Right lobe of liver (tissue), 6 donors: ENCODE results near the gene MIEF1. TPM values are rescaled to one million over a fixed set of nuclear protein-coding genes. Genes with fewer than 3 reads are reported as not detected.

ENCODE experiments used
- ATAC-seq, 4 donors: fragments of 200-7000 bp; cut with Tn5 transposase; one replicate each; pipeline ENCODE4 v1.9.1; 2020; ENCODE audit warnings: mild to moderate bottlenecking in 4 of 4, moderate library complexity in 4 of 4
- DNase-seq, 3 donors: peaks; one replicate each; pipeline ENCODE4 v3.0.0-alpha.2; 2020
- H3K27ac ChIP-seq, 3 donors: fragments of 200-600 bp; one replicate each; pipeline ENCODE4 v1.8.0; 2022
- H3K27me3 ChIP-seq, 2 donors: fragments of 200-600 bp; one replicate each; pipeline ENCODE4 v1.8.0; 2022
- H3K36me3 ChIP-seq, 4 donors: fragments of 200-600 bp; sonication (generic) in 1 of 4; one replicate each; pipeline versions ENCODE4 v1.5.1 to v1.8.0; 2017 to 2022; ENCODE audit warnings: control low read depth in 1 of 4
- H3K4me1 ChIP-seq, 4 donors: fragments of 200-600 bp; sonication (generic) in 1 of 4; one replicate each; pipeline versions ENCODE4 v1.5.1 to v1.8.0; 2017 to 2022; ENCODE audit warnings: control low read depth in 1 of 4
- H3K4me3 ChIP-seq, 3 donors: fragments of 200-600 bp; one replicate each; pipeline ENCODE4 v1.8.0; 2022
- H3K9me3 ChIP-seq, 4 donors: fragments of 200-600 bp; sonication (generic) in 1 of 4; one replicate each; pipeline versions ENCODE4 v1.5.1 to v1.8.0; 2017 to 2022; ENCODE audit warnings: control low read depth in 1 of 4
- CTCF ChIP-seq, 4 donors: fragments of 200-600 bp in 3 of 4; fragments of 450-650 bp in 1 of 4; IDR thresholded peaks; one replicate each; pipeline versions ENCODE4 v1.5.1 to v1.8.0; 2016 to 2022; ENCODE audit warnings: antibody characterized with exemption in 4 of 4, mild to moderate bottlenecking in 2 of 4
- POLR2A ChIP-seq: fragments of 450-650 bp; IDR thresholded peaks from one replicate; pipeline ENCODE4 v1.6.1; 2017; ENCODE audit warnings: antibody characterized with exemption, mild to moderate bottlenecking
- WGBS: methylation state at CpG from one replicate; pipeline ENCODE4 v1.1.6; 2018; ENCODE audit warnings: low coverage, low lambda C conversion rate; ENCODE audit not compliant: insufficient coverage; ENCODE audit errors: missing lambda C conversion rate; 5-methylcytosine and 5-hydroxymethylcytosine counted together
- intact Hi-C, 2 donors: fragments of 100-400 bp; cut with DNase I; formaldehyde crosslinking; loops; one replicate each; pipeline versions ENCODE4 v1.11.2 to v1.14.1; 2022
- total RNA-seq, 6 experiments: library from RNA; depleted of rRNA in 2 of 6; stranded (reverse); fragments of >200 nt in 2 of 6; fragmentation: NEBNext Ultra II Directional in 3 of 6; extraction: Animal tissue kit (Norgen Biotek cat#: 25700) in 3 of 6; gene quantifications; one replicate each; pipeline versions ENCODE4 v1.1.0 to v1.2.4, GENCODE V29; 2016 to 2023
- donor health status: DM: no; HTN: yes; CAD: no.
- donor health status: DM: no; HTN: no; CAD: no.
- donor health status: DM: no; HTN: no; CAD: no.
- donor health status: DM: no; HTN: yes; CAD: no.
- donor health status: DM: no; HTN: yes; CAD: no.

MIEF1 gene
- total RNA-seq, 6 experiments from 2014 or later, result 17.4 to 24.4 (median 21.5) TPM

GRCh38 chr22:39472570-39473556, 29.2 kb upstream of the MIEF1 start:
- Histone ChIP-seq H3K4me3 (no peak overlapping the region), H3K9me3 (no peaks in the 10 kb centered on the region), H3K36me3 (no peaks in the 10 kb centered on the region), H3K27me3 (no peaks in the 10 kb centered on the region), H3K4me1 (peaks cover 0 to 11% (median 0%) of the 10 kb centered on the region in 4 donors), H3K27ac (no peak overlapping the region)
- intact Hi-C loops, result no loop called here
- no peak for TF ChIP-seq POLR2A
- no peak for TF ChIP-seq CTCF (IDR thresholded peaks at IDR 0.05)
- 65% methylated on average over 10 of the region's 19 CpGs for WGBS
- ATAC-seq (no peak), DNase-seq (no peak)

- Histone ChIP-seq H3K27me3 (no peaks in the 10 kb centered on the region), H3K36me3 (no peaks in the 10 kb centered on the region), H3K27ac (no peak overlapping the region), H3K4me1 (peaks cover 0 to 11% (median 0%) of the 10 kb centered on the region in 4 donors), H3K9me3 (no peaks in the 10 kb centered on the region), H3K4me3 (no peak overlapping the region)
- WGBS, result no CpG with 5 or more reads among the region's 5 CpGs
- DNase-seq (no peak), ATAC-seq (no peak)
- no peak for TF ChIP-seq CTCF (IDR thresholded peaks at IDR 0.05)
- intact Hi-C loops, result no loop called here
Observed at GRCh38 chr22:39473851-39474250, 28.2 kb upstream of the MIEF1 start.

- no peak for ATAC-seq
- 33% methylated on average over 1 of the region's 11 CpGs for WGBS
- no peak overlapping the region for H3K27ac ChIP-seq
- TF ChIP-seq CTCF (IDR thresholded peaks at IDR 0.05) (no peak), POLR2A (no peak)
- H3K27me3 ChIP-seq, result no peaks in the 10 kb centered on the region
- DNase-seq, result no peak
- intact Hi-C loops, result no loop called here
- H3K36me3 ChIP-seq, result no peaks in the 10 kb centered on the region
- peaks cover 0 to 11% (median 0%) of the 10 kb centered on the region in 4 donors for H3K4me1 ChIP-seq
- no peak overlapping the region for H3K4me3 ChIP-seq
- no peaks in the 10 kb centered on the region for H3K9me3 ChIP-seq
Observed at GRCh38 chr22:39474351-39475111, 27.6 kb upstream of the MIEF1 start.

- TF ChIP-seq POLR2A (no peak), CTCF (IDR thresholded peaks at IDR 0.05) (no peak)
- Histone ChIP-seq H3K27me3 (no peaks in the 10 kb centered on the region), H3K27ac (no peak overlapping the region), H3K4me3 (no peak overlapping the region), H3K9me3 (no peaks in the 10 kb centered on the region), H3K4me1 (peaks cover 0 to 11% (median 0%) of the 10 kb centered on the region in 4 donors), H3K36me3 (no peaks in the 10 kb centered on the region)
- DNase-seq (no peak), ATAC-seq (no peak)
- intact Hi-C loops, result no loop called here
- 82% methylated on average over 7 of the region's 9 CpGs for WGBS
Observed at GRCh38 chr22:39475337-39475736, 26.8 kb upstream of the MIEF1 start.
